ENCODE results near the gene C10orf71.

Gene C10orf71

GRCh38 chr10:49338604-49339003 lies 39.6 kb downstream of the C10orf71 start:
- no peak for DNase-seq (ENCODE audit: low spot score)

GRCh38 chr10:49344840-49345239 lies 45.9 kb downstream of the C10orf71 start:
- DNase-seq (ENCODE audit: low spot score): no peak

DNA sequence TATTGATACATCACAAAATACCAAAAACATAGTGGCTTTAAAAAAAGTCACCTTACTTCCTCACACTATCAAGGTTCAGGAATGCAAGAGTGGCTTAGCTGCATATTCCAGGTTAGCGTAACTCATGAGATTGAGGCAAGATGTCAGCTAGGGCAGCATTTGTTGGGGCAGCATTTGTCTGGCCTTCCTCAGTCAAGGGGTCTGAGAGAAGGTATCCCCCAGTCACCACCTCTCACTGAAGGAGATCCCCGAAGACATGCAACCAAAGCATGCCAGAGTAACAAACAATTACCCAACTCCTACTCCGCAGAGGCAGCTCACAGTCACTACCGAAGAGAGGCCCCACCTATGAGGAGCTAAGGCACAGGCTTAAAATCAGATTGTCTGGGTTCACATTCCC lies 48.4 kb downstream of the C10orf71 start:
- DNase-seq (ENCODE audit: low spot score): no peak

GRCh38 chr10:49347827-49348226 lies 48.9 kb downstream of the C10orf71 start:
- DNase-seq (ENCODE audit: low spot score): no peak

GRCh38 chr10:49348593-49348992 lies 49.6 kb downstream of the C10orf71 start:
- no peak for DNase-seq (ENCODE audit: low spot score)

GRCh38 chr10:49349390-49349789 lies 50.4 kb downstream of the C10orf71 start:
- no peak for DNase-seq (ENCODE audit: low spot score)

GRCh38 chr10:49350138-49350537 lies 51.2 kb downstream of the C10orf71 start:
- no peak for DNase-seq (ENCODE audit: low spot score)

DNA sequence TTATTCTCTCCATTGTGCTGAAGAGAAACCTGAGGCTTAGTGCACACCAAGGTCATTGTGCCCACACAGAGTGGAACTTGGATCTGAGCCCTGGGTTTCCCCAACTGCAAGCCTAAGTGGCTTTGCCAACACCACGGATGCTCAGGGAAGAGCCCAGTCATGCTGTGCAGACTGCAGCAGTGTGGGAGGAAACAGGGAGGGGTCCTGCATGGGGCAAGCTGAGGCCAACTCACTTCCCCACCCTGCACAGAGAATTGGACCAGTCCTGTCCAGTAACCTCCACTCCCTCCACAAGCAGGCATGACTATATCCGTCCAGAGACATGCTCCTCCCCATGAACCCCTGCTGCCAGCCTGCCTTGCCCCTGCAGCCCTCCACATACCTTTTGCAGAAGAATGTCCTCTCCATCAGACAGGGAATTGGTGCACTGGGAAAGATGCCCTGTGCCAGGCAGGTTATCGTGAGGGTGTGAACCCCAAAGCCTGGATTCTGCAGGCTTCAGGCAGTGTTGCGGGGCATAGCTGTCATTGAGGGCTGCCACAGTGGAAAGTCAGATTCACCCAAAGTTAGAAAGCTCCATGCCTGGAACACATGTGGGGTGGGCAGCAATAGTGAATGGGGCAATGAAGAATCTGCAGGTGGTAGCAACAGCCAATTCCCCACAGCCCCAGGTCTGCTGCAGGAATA lies 52.0 kb downstream of the C10orf71 start:
- DNase-seq (ENCODE audit: low spot score): no peak

- DNase-seq (ENCODE audit: low spot score): no peak
These were observed 52.7 kb downstream of the C10orf71 start for GRCh38 chr10:49351669-49352068.

DNA sequence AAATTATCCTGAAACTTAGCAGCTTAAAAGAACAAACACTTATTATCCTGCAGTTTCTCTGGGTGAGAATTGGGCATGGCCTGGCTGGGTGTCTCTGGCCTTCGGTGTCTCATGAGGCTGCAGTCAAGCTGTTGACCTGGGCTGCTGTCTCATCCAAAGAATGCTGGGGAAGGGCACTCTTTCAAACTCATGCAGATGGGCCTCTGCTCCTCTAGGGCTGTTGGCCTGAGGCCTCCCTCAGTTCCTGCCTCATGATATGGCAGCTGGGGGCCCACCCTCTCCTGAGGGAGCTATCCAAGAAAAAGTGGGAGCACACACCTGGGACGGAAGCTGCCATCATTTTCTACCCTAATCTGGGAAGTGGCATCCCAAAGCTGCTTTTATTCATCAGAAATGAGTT lies 53.4 kb downstream of the C10orf71 start:
- DNase-seq (ENCODE audit: low spot score): no peak

DNA sequence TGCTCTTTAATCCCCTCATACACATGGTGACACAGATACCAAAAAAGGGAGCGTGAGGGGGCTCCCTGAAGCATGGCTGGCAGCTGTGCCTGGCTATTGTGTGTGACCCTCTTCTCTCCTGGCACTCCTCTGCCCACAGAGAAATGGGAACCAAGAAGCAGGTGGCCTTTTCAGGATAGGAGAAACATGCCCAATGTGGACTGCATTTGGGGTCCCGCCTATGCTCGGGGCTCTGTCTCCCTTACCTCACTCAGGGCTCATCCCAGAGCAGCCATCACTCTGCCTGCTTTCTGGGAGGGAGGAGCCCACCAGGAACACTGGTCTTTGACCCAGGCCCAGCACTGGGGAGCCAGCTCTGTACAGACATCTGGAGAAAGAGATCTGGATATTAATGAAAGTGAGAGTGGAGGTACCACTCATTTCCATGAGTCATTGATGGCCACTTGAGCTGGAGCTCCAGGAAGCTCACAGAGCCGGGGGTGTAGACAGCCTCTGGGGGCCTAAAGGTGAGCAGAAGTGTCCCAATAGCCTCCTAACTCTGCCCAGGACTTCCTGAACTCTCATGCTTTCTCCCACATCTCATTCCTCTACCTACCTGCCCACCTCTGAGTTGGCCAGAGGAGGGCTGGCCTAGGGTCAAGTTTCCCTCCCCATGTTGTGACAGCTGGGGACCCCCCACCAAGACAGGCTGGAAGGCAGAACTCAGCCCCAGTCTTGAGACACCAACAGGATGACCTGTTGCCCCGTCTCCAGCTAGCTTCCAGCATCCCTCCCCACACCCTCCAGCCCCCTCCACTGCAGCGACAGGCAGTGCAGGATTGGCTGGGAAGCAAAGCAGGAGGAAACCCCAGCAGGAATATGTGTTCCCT lies 54.3 kb downstream of the C10orf71 start:
- DNase-seq (ENCODE audit: low spot score): no peak

DNA sequence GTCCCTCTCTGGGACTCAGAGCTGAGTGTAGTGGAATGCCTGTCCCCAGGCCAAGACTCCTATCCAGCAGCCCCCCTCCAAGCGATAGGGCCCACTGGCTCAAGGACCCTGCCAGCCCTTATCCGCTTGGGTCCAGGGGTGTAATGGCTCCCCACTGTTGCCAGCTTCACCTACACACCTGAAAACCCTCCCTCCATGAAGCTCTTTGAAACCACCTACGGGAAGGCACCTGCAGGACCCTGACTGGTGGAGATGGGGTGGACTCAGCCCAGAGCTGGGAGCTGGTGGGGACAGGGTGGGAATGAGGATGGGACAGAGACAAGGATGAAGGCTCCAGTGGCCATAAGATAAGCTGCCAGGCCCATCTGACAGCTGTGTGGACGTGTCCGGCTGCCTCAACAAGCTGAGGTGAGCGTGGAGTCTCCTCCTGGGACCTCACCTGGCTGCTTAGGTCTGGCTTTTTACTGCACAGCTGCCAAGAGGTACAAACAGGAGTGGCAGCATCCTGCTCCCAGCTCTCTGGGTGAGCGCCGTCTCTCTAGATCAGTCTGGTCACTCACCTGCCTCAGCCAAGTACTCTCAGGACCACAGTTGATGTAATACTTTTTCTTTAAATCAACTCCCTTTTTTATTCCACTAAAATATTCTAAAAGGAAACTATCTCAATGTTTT lies 55.1 kb downstream of the C10orf71 start:
- no peak for DNase-seq (ENCODE audit: low spot score)

- DNase-seq (ENCODE audit: low spot score): no peak
These were observed 55.6 kb downstream of the C10orf71 start for GRCh38 chr10:49354593-49354992.

GRCh38 chr10:49355221-49355620 lies 56.3 kb downstream of the C10orf71 start:
- no peak for DNase-seq (ENCODE audit: low spot score)

DNA sequence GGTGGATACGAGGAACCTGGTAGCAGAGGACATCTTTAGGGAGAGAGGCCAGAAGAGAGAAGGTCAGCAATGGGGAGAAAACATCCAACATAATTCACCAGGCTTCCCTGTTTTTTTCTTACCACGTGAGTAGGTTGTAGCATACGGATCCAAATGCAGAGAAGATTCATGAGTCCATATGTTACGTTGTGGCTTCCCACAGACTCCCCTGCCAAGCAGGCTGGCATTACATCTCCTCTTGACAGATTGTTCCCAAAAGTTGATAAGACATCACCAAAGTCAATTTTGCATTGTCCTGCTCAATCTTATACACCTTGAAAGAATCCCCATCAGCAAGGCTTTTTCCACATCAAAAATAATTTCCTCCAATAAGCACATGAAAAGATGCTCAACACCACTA lies 57.2 kb downstream of the C10orf71 start:
- no peak for DNase-seq (ENCODE audit: low spot score)

DNA sequence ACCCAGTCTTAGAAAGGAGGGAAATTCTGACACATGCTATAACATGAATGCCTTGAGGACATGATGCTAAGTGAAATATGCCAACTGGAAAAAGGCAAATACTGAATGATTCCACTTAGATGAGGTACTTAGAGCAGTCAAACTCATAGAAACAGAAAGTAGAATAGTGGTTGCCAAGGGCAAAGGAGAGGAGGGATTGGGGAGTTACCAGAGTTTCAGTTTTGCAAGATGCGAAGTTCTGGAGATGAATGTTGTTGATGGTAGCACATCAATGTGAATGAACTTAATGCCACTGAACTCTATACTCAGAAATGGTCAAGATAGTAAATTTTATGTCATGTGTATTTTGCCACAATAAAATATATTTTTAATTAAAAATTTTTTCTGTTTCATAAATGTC lies 58.0 kb downstream of the C10orf71 start:
- DNase-seq (ENCODE audit: low spot score): no peak

GRCh38 chr10:49357910-49358309 lies 58.9 kb downstream of the C10orf71 start:
- no peak for DNase-seq (ENCODE audit: low spot score)

- no peak for DNase-seq (ENCODE audit: low spot score)
These were observed 60.6 kb downstream of the C10orf71 start for GRCh38 chr10:49359349-49360270.

GRCh38 chr10:49360271-49361177 lies 61.6 kb downstream of the C10orf71 start:
- no peak for DNase-seq (ENCODE audit: low spot score)

GRCh38 chr10:49361178-49361554 lies 62.2 kb downstream of the C10orf71 start:
- DNase-seq (ENCODE audit: low spot score): no peak

Data from left forelimb (tissue), 1 donor.